COLO829 (cell line): ENCODE results near the gene RPS6KA2.
"Not testable (repeated sequence)": the region's sequence is repeated elsewhere in the genome, so short reads cannot be mapped to it uniquely, and the experiment has no call there.

ENCODE experiments used
- DNase-seq: peaks from one replicate; pipeline ENCODE4 v3.0.0; 2012; ENCODE audit warnings: low spot score

Gene RPS6KA2

DNA sequence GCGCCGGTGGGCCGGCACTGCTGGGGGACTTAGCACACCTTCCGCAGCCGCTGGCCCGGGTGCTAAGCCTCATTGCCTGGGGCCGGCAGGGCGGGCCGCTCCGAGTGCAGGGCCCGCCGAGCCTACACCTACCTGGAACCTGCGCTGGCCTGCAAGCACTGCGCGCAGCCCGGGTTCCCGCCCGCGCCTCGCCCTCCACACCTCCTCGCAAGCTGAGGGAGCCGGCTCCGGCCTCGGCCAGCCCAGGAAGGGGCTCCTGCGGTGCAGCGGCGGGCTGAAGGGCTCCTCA lies 233.6 kb downstream of the RPS6KA2 start:
- DNase-seq: no peak

DNA sequence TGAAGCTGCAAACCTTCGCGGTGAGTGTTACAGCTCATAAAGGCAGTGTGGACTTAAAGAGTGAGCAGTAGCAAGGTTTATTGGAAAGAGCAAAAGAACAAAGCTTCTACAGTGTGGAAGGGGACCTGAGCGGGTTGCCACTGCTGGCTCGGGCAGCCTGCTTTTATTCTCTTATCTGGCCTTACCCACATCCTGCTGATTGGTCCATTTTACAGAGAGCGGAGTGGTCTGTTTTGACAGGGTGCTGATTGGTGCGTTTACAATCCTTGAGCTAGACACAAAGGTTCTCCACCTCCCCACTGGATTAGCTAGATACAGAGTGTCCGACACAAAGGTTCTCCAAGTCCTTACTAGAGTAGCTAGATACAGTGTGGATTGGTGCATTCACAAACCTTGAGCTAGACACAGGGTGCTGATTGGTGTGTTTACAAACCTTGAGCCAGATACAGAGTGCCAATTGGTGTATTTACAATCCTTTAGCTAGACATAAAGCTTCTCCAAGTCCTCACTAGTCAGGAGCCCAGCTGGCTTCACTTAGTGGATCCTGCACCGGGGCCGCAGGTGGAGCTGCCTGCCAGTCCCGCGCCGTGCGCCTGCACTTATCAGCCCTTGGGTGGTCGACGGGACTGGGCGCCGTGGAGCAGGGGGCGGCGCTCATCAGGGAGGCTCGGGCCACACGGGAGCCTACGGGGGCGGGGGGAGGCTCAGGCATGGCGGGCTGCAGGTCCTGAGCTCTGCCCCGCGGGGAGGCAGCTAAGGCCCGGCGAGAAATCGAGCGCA lies 234.1 kb downstream of the RPS6KA2 start:
- not testable (repeated sequence) for DNase-seq

DNA sequence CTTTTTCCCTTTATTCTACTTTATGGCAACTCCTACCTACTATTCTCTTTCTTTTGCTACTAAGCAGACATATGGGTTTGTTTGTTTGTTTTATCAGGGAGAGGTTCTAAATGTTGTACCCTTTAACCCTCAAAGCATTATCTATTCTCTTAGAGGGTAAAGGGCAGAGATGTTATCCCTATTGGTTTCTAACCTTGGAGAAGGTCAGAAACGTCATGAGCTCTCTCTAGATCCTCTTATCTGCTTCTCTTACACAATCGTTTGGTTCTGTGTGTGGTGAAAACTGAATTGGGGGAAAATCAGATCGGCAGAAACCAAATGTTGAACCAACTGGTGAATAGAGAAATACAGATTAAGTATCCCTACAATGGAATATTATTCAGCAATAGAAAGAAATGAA lies 237.9 kb downstream of the RPS6KA2 start:
- DNase-seq: no peak

DNA sequence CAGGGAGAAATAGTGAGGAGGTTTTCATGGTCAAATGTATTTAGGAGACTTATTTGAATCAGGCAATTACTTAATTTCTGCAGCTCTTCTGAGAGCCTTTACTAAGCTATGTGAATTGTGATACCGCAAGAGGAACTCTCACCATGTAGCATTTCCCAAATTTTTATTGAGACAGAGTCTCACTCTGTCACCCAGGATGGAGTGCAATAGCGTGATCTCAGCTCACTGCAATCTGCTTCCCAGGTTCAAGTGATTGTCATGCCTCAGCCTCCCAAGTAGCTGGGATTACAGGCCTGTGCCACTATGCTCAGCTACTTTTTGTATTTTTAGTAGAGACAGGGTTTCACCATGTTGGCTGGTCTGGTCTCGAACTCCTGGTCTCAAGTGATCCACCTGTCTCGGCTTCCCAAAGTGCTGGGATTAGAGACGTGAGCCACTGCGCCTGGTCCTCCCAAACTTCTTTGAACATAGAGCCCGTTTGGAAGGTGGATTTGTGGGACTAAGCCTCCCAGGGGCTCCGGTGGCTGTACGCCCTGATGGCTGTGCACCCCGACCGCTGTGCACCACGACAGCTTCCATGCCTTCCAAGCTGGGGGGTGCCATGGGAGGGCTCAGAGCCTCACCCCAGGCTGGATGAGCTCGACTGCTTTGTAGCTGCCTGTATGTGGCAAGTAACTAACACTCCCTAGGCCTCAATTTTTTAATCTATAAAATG lies 238.6 kb downstream of the RPS6KA2 start:
- DNase-seq: no peak

DNA sequence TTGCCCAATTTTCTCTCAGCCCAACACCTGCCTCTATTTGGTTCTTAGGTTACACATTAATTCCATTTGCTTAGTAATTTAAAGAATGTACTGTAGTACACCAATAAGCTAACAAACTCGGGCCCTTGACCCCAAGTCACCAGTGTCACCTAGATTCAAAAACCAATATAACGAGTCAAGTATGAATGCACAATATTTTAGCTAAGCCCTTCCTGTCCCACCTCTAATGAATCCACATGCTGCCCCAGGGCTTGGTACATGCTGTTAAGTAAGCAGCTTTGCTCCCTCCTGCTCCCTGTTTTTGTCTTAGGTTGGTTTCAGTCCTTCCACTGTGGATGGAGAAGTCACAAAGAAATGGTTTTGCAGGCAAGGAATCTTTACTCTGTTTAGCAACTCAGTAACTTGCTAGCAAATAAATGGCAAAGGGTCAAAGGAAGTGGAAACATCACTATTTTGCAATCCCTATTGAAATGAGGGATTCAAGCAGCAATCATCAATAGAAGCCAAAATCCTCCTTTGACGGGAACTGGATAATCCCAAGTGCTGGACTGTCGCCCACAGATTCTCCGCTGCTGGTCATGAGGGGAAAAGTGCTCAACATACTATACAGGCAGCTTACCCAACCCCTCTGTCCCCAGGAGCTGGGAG lies 239.3 kb downstream of the RPS6KA2 start:
- no peak for DNase-seq

DNA sequence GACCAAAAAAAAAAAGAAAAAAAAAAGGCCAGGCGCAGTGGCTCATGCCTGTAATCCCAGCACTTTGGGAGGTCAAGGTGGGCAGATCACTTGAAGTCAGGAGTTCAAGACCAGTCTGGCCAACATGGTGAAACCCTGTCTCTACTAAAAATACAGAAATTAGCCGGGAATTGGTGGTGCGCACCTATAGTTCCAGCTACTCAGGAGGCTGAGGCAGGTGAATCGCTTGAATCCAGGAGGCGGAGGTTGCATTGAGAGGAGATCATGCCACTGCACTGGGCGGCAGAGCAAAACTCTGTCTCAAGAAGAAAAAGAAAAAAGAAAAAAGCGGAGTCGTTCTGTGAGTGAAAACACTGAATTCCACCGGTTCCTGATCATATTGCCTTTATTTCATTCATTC lies 240.0 kb downstream of the RPS6KA2 start:
- DNase-seq: not testable (repeated sequence)

DNA sequence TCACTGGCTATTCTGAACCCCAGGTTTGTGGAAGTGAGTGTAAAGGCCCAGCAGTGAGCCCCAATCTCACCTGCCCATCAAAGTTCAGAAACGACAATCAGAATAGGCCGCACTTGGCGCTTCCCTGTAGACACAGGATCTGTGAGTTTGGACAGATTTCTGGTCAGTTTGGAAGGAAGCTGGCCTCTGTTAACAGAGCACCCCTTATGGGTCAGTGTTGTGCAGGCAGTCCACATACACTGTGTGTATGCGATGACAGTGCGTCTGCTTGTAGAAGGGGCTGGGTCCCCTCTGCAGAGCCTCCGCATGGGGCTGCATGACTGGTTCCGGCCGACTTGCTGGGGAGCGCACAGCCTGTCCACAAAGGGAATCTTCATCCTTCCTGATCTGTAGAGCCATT lies 240.9 kb downstream of the RPS6KA2 start:
- DNase-seq: no peak

DNA sequence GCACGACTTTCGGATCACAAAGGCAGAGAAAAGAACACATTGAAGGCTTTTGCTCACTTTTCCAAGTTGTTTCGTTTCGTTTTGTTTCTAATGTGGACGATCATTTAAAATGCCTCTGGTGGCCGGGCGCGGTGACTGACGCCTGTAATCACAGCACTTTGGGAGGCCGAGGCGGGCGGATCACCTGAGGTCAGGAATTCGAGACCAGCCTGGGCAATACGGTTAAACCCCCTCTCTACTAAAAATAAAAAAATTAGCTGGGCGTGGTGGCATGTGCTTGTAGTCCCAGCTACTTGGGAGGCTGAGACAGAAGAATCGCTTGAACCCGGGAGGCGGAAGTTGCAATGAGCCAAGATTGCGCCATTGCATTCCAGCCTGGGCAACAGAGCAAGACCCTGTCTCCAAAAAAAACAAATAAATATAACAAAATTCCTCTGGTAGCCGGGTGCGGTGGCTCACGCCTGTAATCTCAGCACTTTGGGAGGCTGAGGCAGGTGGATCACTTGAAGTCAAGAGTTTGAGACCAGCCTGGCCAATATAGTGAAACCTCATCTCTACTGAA lies 243.2 kb downstream of the RPS6KA2 start:
- not testable (repeated sequence) for DNase-seq

DNA sequence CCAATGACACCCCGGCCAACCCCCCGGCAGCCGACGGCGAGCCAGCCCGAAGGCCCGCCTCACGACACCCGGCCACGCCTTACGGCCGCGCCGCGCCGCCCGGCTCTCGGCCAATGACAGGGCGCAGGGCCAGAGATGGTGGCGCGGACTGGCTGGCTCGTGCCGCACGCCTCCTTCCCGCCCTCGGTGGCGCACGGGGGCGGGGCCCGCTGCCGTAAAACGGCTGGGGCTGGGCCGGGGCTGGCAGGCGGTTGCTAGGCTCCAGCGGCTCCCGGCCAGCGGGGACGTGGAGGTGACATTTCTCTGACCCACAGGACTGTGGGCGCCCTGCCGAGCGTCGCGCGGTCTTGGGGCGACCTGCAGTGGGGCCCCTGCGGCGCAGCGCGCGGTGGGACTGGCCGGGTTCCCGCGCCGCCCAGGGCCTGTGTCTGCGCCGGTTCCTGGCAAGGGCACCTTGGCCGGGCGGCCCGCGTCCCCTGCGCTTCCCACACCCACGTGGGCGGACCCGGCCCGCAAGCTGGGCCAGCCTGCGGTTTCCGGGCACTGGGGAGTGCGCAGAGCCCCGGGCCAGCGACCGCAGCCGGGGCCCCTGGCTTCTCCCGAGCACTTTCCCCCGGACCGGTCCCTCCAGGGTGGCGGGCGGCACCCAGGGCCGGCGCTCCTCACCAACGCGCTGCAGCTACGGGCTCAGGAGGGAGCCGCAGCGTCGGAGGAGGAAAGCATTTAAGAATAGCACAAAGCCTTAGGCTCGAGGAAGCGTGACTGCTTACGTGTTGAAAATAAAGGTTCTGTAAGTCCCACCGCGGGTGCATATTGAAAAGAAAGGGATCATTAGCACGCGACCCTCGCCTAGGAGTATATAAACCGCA lies 243.9 kb downstream of the RPS6KA2 start, which contains the start of gene MPC1:
Gene MPC1 (minus strand): TSS at position 8 of the 869 bp plus-strand sequence. CDS start 64 bp downstream, outside the sequence.
- DNase-seq: peak; percentile 86

DNA sequence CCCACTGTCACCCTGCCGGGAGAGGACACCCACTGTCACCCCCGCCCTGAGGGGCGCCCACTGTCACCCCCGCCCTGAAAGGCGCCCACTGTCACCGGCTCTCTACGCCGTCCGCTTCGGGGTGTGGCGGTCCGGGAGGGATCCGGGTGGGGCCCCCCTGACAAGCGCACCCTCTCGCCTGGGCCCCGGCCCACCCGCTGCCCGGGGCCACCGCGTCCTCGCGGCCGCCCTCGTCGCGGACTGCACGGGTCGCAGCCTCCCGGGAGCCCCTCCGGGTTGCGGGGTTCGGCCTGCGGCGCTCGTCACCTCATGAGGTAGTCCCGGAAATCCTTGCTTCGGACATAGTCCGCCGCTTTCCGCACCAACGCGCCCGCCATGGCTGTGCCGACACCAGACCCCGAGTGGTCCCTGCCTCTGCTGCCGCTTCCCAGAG lies 244.5 kb downstream of the RPS6KA2 start:
- no peak for DNase-seq

DNA sequence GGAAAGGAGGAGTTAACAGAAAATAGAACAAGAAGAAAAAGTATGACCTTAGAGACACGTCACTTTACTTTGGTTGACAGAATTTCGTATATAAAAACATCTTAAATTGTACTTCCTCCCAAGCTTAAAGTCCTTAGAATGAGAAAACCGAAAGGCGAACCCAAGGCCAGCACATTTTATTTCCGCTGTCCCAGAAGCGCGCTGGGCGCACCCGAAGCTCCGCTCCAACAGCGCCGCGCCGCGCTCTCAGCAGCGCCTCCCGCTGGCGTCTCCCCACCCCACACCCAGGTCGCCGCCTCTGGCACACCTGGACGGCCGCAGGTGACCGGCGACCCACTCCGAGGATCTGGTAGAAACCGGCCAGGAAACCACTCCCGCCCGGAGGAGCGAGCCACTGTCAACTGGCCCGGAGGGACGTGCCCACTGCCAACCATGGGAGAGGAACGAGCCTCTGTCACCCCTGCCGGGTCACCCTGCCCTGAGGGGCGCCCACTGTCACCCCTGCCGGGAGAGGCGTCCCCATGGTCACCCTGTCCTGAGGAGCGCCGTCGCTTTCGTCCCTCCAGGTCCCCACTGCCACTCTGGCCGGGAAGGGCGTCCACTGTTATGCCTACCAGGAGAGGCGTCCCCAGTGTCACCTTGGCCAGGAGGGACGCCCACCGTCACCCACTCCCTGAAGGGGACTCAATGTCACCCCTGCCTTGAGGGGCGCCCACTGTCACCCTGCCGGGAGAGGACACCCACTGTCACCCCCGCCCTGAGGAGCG lies 245.1 kb downstream of the RPS6KA2 start:
- DNase-seq: no peak

DNA sequence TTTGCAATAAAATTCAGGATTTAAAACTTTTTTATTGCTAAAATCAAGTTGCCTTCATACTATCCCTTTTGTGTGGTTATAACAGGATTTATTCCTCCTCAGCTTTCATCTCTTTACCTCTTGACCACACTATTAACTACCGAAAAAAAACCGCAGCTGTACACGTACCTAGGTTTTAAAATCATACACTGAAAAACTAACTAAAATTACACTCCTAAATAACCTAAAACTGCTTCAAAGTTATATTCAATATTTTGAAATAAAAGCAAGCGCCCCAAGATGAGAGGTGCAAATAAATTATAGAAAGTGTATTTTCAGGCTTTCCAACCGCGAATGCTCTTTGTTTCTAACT lies 245.7 kb downstream of the RPS6KA2 start:
- DNase-seq: no peak

DNA sequence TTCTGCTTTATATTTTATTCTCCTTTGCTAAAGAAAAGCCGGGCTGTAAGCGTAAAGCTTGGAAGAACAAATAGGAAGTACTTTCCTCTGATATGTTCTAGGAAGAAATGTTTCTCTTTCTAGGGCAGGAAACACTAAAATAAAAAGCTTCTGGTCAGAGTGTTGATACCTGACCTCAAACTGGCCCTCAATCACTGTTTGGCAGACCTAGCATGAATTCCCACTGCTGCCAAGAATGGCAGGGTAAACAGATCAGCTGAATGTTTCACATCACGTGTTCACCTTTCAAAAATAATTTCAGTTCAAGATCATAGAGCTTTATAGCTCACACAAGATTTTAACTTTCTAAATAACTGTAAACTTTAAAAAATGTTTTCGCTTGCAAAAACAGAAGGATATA lies 247.3 kb downstream of the RPS6KA2 start:
- no peak for DNase-seq

DNA sequence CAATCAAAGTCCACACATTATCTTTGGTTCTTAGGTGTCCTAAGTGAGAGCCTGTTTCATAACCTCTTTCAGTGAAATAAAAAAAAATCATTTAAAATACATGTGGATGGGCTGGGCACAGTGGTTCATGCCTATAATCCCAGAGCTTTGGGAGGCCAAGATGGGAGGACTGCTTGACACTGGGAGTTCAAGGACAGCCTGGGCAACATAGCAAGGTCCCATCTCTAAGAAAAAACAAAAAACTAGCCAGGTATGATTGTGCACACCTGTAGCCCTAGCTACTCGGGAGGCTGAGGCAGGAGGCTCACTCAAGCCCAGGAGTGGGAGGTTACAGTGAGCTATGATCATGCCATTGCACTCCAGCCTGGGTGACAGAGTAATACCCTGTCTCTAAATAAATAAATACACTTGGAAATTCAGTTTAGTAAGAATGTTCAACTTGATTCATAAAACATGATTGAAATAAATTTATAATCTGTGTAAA lies 247.9 kb downstream of the RPS6KA2 start:
- no peak for DNase-seq

DNA sequence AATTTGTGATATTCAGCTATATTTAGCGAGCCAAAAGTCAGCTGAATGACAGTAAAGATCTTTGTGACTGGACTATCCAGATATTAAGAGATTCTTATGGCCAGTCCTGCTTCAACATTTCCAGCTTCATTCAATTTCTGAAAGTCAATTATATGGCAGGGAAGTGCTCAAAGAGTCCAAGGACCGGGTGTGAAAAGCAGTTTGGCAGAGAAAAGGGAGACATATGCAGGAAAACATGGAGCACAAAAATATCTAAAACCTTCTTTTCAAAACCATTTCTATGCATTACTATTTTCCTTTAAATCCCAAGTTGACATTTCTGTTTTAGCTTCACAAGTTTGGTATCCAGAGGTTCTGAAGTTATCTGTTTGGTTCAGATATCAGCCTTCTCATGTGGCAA lies 249.3 kb downstream of the RPS6KA2 start:
- DNase-seq: no peak

DNA sequence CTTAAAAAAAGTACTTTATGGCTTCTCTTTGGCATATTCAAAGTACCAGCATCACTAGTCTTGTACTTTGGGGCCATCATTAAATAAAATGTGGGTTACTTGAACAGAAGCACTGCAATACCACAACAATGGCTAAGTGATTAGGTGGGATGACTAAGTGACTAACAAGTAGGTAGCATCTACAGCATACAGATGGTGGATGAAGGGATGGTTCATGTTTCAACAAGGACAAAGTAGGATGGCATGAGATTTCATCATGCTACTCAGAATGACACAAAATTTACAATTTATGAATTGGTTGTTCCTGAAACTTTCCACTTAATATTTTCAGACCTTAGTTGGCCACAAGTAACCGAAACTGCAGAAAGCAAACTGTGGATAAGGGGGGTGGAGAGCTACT lies 252.0 kb downstream of the RPS6KA2 start:
- no peak for DNase-seq

DNA sequence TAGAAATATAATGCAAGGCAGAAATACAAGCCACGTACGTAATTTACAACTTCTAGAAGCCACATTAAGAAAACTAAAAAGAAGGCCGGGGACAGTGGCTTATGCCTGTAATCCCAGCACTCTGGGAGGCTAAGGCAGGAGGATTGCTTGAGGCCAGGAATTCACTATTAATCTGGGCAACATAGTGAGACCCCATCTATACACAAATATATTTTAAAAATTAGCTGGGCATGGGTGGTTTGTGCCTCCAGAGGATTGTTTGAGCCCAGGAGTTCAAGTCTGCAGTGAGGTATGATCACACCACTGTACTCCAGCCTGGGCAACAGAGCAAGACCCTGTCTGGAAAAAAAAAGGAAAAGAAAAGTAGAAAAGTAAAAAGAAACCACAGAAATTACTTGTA lies 256.6 kb downstream of the RPS6KA2 start:
- no peak for DNase-seq

DNA sequence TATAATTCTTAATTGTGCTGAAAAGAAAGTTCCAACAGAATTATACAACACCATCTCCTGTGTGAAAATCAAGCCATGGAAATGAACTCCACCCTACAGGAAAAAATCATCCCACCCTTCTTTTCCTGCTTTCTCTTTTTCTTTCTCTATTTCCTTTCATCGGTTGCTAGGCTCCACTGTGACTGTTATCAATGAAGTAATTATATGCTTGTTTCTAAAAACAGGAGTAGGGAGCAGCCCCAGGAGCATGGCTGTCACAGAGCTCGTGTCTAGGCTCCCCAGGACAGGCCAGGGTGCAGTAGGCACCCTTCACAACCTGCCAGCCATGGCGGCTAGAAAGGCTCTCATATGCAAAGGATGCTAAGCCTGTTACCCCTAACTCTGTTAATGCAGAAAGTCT lies 257.3 kb downstream of the RPS6KA2 start:
- no peak for DNase-seq

DNA sequence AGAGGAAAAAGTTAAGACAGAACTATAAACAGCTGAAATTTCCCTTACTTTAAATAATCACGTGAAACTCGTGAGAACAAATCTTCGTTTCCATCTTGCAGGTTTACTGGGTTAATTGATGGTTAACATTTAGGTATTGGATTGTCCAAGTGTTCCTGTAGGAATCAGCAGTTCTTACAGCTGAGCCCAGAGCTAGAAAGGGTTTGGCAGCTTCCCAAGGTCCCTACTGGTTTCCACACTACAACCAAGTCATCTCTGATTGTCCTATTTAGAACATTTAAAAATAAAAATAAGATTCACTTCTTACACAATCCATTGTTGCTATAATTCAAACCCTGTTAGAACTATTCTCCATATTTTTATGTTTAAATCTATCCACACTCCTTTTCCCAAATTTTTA lies 260.1 kb downstream of the RPS6KA2 start:
- no peak for DNase-seq

DNA sequence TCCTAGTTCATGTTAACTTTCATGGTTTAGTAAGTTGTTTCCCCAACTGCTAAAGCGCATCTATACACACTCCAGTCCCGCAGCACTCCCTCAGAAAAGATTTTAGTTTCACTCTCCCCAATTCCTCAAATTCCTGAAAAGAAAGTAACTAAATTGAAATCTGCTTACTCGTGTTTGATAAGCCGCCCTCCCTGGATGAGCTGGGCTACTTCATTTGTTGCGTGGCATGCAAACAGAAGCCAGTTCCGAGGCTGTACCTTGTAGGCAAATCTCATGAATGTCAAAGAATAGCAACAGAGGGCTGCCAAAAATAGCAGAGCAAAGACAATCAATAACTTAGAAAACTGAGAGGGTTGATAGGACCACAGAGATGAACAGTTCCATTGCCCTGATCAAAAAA lies 261.2 kb downstream of the RPS6KA2 start:
- DNase-seq: no peak

DNA sequence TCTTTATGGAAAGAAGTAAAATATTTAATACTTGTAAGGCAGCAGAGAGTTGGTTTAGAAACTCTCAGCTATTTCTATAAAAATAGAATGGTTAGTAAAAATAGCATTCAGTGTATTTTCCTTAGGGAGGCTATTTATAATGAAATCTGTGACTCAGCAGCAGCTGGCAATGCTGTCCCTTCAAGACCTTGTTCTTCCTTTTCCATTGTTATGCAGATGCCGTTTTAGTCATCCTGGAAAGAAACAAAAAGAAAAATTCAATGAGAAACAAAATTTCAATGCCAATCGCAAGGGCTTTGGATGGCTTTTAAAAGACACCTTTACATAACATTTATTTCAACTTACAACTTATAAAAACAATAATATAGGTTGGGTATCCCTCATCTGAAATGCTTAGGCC lies 261.8 kb downstream of the RPS6KA2 start:
- DNase-seq: no peak
